ENCODE measurements around the gene CFHR5.
"Not testable (repeated sequence)": the region's sequence is repeated elsewhere in the genome, so short reads cannot be mapped to it uniquely, and the experiment has no call there.

DNA sequence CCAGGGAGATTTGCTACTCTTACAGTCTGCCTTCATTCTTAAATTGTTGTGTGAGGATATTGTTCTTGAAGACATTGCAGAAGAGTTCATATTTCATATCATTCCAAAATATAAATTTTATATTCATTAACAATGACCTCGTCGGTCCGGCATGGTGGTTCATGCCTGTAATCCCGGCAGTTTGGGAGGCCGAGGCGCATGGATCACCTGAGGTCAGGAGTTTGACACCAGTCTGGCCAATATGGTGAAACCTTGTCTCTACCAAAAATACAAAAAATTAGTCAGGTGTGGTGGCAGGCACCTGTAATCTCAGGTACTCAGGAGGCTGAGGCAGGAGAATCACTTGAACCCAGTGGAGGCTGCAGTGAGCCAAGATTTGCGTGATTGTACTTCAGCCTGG, 4.9 kb downstream of the CFHR5 start:
- TF ChIP-seq CTCF (IDR thresholded peaks at IDR 0.05) = not testable (repeated sequence)
- TF ChIP-seq, protein P1, sequence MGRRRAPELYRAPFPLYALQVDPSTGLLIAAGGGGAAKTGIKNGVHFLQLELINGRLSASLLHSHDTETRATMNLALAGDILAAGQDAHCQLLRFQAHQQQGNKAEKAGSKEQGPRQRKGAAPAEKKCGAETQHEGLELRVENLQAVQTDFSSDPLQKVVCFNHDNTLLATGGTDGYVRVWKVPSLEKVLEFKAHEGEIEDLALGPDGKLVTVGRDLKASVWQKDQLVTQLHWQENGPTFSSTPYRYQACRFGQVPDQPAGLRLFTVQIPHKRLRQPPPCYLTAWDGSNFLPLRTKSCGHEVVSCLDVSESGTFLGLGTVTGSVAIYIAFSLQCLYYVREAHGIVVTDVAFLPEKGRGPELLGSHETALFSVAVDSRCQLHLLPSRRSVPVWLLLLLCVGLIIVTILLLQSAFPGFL (CRISPR knock-in tag; IDR thresholded peaks at IDR 0.05; ENCODE audit: borderline replicate concordance) = not testable (repeated sequence)

Measured in WTC11 (cell line).